Upper lobe of left lung (tissue), 4 donors: ENCODE results near the gene BNC2.

ENCODE experiments used
- CTCF ChIP-seq, 6 experiments: fragments of 450-650 bp in 4 of 6; fragments of 200-600 bp in 2 of 6; sonication (generic) in 2 of 6; IDR thresholded peaks; one replicate each; pipeline ENCODE4 v1.5.1; 2016 to 2019; ENCODE audit warnings: antibody characterized with exemption in 6 of 6
- POLR2A ChIP-seq, 4 donors: fragments of 450-650 bp; IDR thresholded peaks; one replicate each; pipeline ENCODE4 v1.5.1; 2016 to 2017; ENCODE audit warnings: antibody characterized with exemption in 4 of 4, mild to moderate bottlenecking in 2 of 4

DNA sequence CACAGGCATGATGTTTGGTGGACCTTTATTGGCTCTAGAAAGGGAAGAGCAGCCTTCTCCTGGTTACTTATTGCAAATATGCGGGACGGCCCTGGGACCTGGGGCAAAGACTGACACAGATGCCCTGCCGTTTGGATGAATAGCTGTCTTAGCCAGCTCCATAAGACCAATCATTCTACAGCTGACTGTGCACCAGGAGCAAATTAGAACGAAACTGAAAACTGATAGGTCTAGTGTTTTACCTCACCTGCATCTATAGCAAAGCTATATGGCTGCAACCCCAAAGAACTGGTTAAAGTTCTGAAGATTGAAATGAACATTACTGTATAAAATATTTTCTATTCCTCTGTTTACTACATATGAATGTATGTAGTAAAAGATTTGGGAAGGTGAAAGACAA lies 34.2 kb upstream of the BNC2 start:
- no peak for TF ChIP-seq CTCF (IDR thresholded peaks at IDR 0.05)
- no peak for TF ChIP-seq POLR2A (IDR thresholded peaks at IDR 0.05)
